ENCODE measurements around the gene PRPSAP1.
"Not testable (repeated sequence)": the region's sequence is repeated elsewhere in the genome, so short reads cannot be mapped to it uniquely, and the experiment has no call there.

PRPSAP1 gene

DNA sequence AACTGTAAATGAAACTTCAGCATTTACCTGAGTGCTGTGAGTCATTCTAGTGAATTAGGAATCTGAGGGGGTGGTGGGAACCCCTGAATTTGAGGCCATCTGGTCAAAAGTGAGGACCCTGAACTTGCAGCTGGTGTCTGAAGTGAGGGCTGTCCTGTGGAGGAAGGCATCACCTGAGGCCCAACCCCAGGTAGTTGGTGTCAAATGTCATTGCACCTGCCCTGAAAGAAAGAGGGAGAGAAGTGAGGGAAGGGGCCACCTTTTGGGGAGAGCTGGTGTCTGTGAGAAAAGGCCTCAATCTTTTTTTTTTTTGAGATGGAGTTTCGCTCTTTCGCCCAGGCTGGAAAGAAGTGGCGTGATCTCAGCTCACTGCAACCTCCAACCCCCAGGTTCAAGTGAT is 12.5 kb upstream of the PRPSAP1 start:
- no peak for DNase-seq (ENCODE audit: low read depth)
- no peak overlapping the region for H3K4me3 ChIP-seq (ENCODE audit: low read length)
- TF ChIP-seq, protein P1, sequence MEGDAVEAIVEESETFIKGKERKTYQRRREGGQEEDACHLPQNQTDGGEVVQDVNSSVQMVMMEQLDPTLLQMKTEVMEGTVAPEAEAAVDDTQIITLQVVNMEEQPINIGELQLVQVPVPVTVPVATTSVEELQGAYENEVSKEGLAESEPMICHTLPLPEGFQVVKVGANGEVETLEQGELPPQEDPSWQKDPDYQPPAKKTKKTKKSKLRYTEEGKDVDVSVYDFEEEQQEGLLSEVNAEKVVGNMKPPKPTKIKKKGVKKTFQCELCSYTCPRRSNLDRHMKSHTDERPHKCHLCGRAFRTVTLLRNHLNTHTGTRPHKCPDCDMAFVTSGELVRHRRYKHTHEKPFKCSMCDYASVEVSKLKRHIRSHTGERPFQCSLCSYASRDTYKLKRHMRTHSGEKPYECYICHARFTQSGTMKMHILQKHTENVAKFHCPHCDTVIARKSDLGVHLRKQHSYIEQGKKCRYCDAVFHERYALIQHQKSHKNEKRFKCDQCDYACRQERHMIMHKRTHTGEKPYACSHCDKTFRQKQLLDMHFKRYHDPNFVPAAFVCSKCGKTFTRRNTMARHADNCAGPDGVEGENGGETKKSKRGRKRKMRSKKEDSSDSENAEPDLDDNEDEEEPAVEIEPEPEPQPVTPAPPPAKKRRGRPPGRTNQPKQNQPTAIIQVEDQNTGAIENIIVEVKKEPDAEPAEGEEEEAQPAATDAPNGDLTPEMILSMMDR (conservative IDR thresholded peaks at IDR 0.05; ENCODE audit: low read length), result no peak

DNA sequence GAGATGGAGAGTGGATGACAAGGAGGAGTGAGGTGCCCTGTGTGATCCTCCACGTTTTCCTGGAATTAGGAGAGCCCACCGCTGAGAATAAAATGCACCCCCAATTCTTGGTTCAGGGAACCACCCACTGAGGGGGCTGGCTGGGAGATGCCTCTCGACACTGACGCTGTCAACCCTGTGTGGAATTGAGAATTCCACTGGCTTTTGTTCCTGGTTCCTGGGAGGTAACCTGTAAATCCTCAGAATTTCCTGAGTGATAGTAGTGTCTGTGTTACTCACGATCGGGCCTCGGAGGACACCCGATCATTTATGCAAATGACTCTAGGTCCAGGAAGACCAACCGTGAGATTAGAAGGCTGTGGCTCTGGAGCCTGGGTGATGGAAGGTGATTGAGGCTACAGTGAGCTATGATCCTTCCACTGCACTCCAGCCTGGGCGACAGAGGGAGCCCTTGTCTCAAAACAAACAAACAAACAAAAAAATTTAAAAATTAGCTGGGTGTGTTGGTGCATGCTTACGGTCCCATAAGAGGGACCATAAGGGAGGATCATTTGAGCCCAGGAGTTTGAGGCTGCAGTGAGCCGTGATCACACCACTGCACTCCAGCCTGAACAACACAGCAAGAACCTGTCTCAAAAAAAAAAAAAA is 11.7 kb upstream of the PRPSAP1 start:
- DNase-seq (ENCODE audit: low read depth), result peak; percentile 49
- TF ChIP-seq, protein P1 (conservative IDR thresholded peaks at IDR 0.05; ENCODE audit: low read length), result peak; percentile 52

DNA sequence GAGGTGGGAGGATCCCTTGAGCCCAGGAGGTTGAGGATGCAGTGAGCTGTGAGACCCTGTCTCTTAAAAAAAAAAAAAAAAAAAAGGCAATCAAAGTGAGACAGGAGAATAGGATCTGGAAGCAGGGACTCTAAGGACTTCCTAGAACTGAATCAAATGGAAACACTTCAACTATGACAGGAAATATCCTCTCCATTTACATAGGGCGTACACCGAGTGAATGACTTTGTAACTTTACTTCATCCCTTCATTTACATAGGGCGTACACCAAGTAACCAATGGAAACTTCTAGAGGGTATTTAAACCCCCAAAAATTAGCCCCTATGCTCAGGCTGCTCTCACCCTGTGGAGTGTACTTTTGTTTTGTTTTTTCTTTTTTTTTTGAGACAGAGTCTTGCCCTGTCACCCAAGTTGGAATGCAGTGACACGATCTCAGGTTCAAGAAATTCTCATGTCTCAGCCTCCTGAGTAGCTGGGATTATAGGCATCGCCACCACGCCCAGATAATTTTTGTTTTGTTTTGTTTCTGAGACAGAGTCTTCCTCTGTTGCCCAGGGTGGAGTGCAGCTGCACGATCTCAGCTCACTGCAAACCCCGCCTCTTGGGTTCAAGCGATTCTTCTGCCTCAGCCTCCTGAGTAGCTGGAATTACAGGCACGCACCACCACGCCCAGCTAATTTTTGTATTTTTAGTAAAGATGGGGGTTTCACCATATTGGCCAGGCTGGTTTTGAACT is 9.6 kb upstream of the PRPSAP1 start:
- TF ChIP-seq, protein P1 (conservative IDR thresholded peaks at IDR 0.05; ENCODE audit: low read length), result no peak
- DNase-seq (ENCODE audit: low read depth), result no peak

More for the DNA sequence above, 11.7 kb upstream of the PRPSAP1 start:
- H3K4me3 ChIP-seq (ENCODE audit: low read length), result no peak overlapping the region

DNA sequence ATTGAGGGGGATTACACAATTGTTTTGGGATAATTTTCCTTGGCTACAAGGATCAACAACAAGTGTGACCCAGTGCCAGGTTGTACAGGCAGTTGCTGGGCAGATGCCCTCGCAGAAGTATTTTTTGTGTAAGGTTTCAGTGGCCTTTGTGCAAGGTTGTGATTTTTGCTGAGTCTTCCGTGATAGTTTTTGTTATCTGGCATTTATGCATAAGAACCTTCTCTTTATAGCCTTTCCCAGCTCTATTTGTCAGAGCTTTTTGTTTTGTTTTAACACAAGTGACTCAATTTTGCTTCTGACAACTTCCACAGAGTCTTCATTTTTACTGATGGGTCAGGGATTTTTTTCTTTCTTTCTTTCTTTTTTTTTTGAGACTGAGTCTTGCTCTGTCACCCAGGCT is 6.7 kb upstream of the PRPSAP1 start:
- TF ChIP-seq, protein P1 (conservative IDR thresholded peaks at IDR 0.05; ENCODE audit: low read length), result no peak
- DNase-seq (ENCODE audit: low read depth), result no peak
- no peak overlapping the region for H3K4me3 ChIP-seq (ENCODE audit: low read length)

More for the DNA sequence above, 9.6 kb upstream of the PRPSAP1 start:
- no peak overlapping the region for H3K4me3 ChIP-seq (ENCODE audit: low read length)

DNA sequence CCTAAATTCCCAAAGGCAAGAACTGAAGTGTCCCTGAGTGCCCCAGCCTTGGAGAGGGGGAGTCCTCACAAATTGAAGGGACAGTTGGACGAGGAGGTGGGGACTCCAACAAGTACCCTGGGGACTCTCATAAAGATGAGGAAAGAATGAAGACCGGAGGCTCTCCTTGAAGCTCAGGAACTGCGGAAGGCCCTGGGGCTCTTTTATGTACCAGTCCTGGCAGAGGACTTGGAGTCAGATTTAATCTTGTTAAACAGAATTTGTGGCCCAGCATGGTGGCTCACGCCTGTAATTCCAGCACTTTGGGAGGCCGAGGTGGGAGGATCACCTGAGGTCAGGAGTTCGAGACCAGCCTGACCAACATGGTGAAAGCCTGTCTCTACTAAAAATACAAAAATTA is 6.1 kb upstream of the PRPSAP1 start:
- not testable (repeated sequence) for DNase-seq (ENCODE audit: low read depth); H3K4me3 ChIP-seq (ENCODE audit: low read length)

DNA sequence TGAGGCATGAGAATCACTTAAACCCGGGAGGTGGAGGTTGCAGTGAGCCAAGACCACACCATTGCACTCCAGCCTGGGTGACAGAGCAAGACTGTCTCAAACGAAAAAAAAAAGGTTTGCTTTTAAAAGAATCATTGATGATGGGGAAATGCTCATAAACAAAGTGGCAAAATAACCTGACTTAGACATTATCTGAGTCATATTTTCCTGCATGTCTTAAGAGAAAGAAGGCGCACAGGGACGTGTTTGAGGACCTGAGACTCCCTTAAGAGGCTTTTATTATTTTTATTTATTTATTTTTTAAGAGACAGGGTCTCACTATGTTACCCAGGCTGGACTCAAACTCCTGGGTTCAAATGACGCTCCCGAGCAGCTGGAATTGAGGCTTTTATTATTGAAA is 5.7 kb upstream of the PRPSAP1 start:
- no peak overlapping the region for H3K4me3 ChIP-seq (ENCODE audit: low read length)
- TF ChIP-seq, protein P1 (conservative IDR thresholded peaks at IDR 0.05; ENCODE audit: low read length), result no peak
- no peak for DNase-seq (ENCODE audit: low read depth)

DNA sequence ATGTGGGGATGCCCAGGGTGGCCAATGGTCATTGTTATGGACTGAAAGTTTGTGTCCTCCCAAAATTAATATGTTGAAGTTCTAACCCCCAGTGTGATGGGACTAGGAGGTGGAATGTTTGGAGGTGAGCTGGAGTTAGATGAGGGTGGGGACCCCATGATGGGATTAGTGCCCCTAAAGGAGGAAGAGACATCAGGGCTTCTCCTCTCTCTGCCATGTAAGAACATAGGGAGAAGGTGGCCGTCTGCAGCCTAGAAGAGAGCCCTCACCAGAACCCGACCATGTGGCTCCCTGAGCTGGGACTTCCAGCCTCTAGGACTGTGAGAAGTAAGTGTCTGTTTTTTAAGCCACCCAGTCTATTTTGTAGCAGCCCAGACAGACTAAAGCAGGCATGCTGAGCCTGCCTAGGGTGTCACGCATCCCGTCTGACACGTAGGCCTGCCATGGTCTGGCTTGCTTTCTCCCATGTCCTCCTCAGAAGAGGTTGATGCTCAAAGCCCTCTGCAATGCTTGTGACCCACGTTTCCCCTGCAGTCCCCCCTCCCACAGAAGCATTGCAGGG is 4.0 kb upstream of the PRPSAP1 start:
- no peak overlapping the region for H3K4me3 ChIP-seq (ENCODE audit: low read length)

More for the DNA sequence above, 4.0 kb upstream of the PRPSAP1 start:
- TF ChIP-seq, protein P1 (conservative IDR thresholded peaks at IDR 0.05; ENCODE audit: low read length), result no peak
- DNase-seq (ENCODE audit: low read depth), result no peak
